Activated T-cell treated with anti-CD3 and anti-CD28 coated beads, Interleukin-2, amount 50 U/mL, for 1 hour (primary cell): ENCODE data around the gene WDR11.

Source experiments
- DNase-seq: peaks from one replicate; pipeline ENCODE4 v3.0.0-alpha.2; 2020

WDR11 gene

GRCh38 chr10:120945182-120945581 lies 94.0 kb downstream of the WDR11 start:
- DNase-seq = no peak

- DNase-seq = no peak
Observed at GRCh38 chr10:120945801-120946302, 94.7 kb downstream of the WDR11 start.

- no peak for DNase-seq
Observed at GRCh38 chr10:120946497-120946896, 95.3 kb downstream of the WDR11 start.

DNA sequence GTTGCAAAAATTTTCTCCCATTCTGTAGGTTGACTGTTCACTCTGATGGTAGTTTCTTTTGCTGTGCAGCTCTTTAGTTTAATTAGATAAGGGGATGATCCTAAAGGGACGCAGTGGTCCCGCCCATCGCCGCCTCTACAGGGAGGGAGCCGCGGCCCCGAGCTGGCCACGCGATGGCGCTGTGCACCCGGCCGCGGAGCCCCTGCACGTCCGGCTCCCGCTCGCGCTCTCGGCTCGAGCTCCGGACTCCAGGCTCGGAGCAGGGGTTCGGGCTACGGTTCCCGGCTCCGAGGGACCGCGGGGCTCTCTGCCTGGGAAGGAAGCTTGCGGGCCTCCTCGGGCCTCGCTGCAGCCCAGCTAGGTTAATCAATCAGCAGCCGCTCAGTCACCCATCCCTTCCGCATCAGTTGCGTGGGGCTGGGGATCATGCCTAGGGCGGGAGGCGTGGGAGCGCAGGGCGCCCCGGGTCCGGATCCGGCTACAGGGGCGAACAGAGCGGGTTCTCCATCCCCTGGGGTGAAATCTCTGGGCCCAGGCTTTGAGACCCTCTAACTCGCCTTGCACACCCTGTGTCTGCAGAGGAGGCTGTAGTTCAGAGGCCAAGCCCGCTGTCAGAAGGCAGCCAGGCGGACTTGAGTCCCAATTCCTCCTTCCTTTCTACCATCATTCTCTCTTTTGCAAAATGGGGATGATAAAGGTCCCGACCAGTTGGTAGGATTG lies 97.9 kb downstream of the WDR11 start:
- DNase-seq = peak; percentile 58

- DNase-seq = no peak
Observed at GRCh38 chr10:120949609-120950031, 98.5 kb downstream of the WDR11 start.

DNA sequence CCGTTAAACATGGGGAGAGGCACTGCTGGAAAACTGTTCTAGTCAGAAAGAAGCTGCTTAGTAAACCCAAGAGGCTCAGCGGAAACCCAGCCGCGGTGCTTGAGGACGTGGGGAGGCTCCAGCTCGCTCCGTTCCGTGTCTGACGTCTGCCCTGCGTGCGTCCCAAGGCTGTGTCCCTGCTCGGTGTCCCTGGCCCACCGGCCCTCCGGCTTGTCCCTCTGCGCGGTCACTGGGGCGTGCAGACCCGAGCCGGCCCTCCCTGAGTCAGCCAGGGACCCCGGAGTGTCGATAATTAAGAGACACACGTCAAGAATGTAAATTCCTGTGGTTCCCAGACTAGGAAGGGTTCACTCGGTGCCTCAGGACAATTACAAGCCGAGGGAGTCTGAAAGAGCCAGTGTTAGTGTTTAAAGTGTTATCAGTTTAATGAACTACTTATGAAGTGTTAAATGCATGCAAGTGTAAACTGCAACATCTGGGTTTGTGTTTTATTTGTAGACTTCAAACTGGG lies 98.9 kb downstream of the WDR11 start:
- no peak for DNase-seq

GRCh38 chr10:120951288-120951687 lies 100.1 kb downstream of the WDR11 start:
- no peak for DNase-seq

DNA sequence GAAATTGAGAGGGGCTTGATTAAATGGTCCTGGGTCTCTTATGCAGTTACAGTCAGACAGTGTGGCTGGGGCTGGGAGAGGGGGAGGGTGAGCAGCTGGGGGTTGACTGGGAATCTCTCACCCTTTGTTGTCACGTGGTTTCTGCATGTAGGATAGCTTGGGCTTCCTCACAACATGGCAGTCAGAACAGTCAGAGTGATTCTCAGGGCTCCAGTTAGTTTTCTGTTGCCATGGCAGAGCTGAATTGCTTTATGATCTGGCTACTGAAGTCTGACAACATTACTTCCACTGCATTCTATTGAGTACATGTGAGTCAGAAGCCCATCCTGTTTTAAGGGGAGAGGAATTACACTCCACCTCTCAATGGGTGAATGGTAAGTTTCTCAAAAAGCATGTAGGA lies 102.7 kb downstream of the WDR11 start:
- no peak for DNase-seq
